NK-92 treated with Interleukin-12 subunit alpha and Interleukin-12 subunit beta, amount 100 ng/mL, for 24 hours (cell line): ENCODE data around the gene AP1S3.
"Not testable (repeated sequence)": the region's sequence is repeated elsewhere in the genome, so short reads cannot be mapped to it uniquely, and the experiment has no call there.

Source experiments
- DNase-seq: peaks from one replicate; lab custom pipeline; 2025; lab: John Stamatoyannopoulos, UW

Gene AP1S3

DNA sequence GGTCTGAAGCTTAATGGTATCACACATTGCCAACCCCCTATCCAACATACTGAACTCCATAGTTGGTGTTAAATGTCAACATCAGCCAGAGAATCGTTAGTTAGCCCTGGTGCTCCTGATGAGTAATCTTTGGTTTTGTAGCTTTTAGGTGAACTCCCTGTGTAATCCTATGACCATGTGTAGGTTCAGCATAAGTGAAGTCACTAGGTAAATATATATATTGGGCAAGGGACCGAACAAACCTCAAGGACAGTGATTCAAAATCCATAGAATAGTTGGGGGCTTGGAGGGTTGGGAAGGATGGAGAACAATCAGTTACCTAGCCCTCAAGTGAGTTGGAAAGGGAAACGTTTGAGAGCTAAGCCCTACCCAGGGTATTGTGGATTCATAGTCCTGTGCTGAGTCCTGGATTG is 16.0 kb upstream of the AP1S3 start:
- no peak for DNase-seq

DNA sequence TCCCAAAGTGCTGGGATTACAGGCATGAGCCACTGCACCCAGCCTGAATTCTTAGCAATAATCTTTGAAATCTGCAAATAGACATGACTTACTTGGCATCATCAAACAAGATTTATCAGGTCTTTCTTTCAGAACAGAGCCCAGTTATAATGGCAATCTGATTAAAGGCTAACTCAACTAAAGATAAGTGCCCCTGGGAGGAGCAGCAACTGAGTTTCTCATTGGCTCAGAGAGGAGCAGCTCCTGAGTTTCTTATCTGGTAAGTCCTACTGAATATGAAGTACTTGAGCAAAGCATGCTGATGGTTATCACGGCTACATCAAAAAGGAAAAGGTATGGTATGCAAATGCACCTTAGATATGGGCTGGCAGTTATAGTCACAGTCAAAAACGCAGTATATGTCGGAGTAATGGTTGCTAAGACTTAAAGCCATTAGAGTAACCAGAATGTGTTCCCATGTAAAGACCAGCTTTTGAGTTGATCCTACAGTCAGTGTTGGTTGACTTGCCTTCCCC is 15.0 kb upstream of the AP1S3 start:
- no peak for DNase-seq

DNA sequence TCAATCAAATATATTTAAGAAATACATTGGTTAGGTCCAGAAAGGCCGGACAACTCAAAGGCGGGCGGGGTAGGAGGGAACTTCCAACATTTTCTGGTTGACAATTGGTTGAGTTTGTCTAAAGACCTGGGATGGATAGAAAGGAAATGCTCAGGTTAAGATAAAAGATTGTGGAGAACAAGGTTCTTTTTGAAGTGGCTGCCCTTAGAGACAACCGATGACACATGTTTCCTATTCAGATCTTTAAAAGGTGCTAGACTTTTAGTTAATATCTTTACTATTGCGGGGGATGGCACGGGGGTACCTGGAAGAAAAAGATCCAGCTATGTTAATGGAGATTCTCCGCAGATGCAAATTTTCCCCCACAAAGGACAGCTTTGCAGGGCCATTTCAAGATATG is 10.0 kb upstream of the AP1S3 start:
- no peak for DNase-seq

DNA sequence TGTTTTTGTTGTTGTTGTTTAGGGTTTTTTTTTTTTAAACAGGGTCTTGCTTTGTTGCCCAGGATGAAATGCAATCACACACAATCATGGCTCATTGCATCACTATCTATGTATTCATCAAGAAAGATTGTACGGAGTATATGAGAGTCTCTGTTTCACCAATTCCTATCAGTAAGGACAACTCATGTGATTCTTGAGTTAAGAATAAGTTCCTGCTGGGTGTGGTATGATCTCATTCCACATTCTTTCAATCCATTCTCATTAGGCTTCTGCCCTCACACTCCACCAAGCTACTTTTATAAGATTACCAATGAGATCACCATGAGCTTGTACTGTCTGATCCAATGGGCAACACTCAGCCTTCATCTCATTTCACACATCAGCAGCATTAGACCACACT is 9.1 kb upstream of the AP1S3 start:
- no peak for DNase-seq

DNA sequence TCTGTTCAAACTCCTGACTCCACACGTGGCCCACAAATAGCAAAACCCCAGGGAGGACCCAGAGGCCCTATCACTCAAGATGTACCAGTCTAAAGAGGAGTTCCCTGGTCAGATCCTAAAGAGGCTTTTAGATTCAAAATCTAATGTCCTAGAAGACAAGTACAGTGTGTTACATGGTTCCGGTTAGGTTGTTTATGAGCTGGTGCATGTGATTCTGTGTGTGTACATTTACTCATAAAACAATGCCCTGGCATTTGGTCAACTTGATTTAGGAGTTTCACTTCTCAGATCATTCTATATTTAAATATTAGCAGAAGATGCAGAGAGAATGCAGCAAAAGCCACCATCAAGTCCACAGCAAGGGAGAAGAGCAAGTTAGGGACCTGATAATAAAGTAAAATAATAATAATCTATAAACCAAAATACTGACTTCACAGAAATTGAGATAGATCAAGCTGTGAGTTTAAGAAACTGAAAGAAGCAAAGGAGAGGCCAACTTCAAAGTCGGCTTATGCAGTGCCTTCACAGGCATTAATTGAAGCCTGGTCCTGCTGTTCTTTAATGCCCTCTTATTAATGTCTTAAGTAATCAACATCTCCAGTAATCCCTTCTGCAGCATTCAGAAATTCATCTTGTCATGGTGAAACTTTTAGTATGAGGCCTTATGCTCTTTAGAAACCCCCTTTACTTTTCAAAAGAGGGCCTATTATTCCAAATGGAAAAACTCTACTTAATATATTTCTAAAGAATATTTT is 4.2 kb upstream of the AP1S3 start:
- DNase-seq = no peak

DNA sequence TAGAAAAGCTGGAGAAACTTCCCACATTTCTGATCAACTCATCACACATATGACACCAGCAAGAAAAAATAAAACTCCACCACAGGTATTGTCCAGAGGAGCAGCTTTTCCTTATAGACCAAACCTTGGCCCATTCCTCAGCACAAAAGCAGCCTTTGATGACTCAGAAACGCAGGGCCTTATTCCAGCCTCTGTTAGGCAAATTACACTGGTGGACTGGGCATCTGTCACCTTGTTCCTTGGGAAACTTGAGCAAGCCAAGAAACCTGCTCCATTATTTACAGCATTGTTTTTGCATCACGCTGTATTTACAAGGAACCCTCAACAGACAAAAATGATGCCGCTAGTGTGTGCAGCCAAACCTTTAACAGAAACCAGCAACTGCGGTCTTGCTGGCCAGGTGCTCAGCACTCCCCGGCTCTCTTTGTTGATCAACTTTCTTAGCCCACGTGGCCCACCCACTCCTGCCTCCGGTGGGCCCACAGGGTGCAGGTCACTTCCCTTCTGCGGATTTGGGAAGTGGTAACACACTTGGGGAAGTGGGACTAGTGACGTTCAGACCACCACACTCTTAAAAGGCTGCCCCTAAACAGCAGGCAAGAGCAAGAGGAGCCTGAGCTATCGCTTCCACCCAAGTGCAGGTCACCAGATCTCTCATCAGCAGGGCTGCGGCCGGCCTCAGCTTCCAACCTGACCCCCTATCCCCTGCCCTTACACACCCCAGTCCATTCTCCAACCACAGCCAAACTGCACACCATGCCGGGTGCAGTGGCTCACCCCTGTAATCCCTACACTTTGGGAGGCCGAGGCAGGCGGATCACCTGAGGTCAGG is 1.5 kb downstream of the AP1S3 start:
- DNase-seq = no peak

DNA sequence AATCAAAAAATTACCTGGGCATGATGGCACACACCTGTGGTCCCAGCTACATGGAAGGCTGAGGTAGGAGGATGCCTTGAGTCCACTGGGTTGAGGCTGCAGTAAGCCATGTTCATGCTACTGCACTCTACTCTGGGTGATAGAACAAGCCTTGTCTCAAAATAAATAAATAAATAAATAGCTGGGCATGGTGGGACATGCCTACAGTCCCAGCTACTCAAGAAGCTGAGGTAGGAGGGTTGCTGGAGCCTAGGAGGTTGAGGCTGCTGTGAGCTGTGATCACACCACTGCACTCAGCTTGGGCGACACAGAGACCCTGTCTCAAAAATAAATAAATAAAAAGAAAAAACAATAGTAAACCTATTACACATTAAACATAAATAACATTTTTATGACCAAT is 3.0 kb downstream of the AP1S3 start:
- no peak for DNase-seq

DNA sequence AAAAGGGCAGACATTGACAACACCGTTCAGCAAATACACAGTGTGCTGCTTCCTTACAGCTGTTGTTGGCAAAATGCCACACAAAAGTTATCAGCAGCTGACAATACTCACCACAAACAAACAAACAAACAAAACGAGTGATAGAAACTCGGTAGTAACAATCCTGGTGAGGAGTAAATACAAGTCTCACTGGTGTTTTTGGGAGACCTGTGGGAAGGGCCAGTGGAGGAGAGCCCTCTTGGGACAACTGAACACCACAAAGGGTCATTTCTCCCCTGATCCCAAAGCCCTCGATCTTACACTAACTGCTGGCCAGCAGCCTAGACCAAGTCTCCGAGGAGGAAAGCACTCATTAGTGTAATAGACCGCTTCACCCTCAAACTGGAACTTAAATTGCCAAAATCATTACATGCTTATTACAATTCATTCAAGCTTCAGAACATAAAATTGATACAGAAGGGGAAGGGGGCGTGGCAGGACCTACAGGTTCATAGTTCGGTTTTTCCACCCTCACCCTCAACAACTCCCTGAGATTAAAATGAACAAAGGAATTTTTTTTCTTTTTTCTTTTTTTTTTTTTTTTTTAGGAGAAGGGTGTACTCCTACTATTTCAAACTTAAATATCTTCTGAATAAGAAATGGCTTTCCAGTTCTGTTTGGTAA is 5.0 kb downstream of the AP1S3 start:
- no peak for DNase-seq

DNA sequence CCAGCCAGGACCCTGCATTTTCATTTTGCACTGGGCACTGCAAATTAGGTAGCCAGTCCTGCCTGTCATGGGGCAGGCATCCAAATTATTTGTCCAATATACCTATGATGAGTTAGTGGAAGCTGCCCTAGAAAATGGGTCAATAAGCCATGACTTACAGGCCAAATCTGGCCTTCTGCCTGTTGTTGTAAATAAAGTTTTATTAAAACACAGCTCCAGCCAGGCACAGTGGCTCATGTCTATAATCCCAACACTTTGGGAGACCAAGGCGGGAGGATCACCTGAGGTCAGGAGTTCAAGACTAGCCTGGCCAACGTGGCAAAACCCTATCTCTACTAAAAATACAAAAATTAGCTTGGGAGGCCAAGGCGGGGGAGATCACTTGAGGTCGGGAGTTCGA is 8.3 kb downstream of the AP1S3 start:
- DNase-seq = no peak

DNA sequence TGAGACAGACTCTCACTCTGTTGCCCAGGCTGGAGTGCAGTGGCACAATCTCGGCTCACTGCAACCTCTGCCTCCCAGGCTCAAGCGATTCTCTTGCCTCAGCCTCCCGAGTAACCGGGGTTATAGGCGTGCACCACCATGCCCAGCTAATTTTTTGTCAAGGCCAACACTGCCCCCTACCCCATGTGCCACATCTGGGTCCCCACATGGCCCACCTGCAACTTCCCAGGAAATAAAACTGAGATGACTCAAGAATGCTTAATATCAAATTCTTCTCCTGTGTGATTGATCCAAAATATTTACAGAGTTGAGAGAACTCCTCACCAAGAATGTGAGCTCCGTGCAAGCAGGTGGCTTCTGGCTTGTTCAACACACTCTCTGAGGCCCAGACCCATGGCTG is 9.1 kb downstream of the AP1S3 start:
- no peak for DNase-seq

DNA sequence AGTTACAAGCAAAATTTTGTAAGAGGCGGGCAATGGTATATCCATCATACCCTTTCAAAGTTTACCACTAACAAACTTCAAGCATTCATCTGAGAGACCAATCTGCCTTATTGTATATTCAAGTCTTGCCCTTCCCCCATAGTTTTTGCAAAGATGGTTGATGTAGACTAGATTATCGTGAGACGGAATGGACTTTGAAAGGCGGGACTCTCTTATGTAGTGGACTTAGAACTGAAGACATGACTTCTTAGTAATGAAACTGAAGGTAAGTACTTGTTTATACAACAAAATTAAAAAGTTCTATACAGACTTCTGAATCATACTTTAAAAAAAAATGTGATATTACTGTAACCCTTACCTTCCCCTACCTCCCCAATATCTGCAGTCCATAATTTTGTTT is 10.4 kb downstream of the AP1S3 start:
- no peak for DNase-seq

DNA sequence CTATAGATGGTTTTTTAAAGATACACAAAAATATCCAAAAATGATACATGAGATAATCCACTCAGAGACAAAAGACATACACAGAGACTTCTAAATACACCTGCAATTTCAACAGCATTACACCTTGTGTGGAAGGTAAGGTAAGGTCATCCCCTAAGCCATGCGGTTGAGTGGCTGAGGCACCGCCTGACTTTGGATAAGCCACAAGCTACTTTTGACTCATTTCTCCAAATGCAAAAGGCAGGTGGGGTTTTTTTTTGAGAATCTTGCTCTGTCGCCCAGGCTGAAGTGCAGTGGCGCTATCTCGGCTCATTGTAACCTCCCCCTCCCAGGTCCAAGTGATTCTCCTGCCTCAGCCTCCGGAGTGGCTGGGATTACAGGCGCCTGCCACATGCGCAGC is 13.1 kb downstream of the AP1S3 start:
- DNase-seq = no peak

DNA sequence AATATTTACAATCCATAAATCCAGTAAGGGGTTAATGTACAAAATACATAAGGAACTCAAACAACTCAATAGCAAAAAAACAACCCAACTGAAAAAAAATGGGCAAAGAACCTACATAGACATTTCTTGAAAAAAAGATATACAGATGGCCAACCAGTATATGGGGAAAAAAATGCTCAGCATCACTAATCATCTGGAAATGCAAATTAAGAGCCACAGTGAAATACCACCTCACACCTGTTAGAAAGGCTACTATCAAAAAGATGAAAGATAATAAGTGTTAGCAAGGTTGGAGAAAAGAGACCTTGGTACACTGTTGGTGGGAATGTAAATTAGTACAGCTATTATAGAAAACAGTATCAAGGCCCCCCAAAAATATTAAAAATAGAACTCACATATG is 14.6 kb downstream of the AP1S3 start:
- DNase-seq = no peak

DNA sequence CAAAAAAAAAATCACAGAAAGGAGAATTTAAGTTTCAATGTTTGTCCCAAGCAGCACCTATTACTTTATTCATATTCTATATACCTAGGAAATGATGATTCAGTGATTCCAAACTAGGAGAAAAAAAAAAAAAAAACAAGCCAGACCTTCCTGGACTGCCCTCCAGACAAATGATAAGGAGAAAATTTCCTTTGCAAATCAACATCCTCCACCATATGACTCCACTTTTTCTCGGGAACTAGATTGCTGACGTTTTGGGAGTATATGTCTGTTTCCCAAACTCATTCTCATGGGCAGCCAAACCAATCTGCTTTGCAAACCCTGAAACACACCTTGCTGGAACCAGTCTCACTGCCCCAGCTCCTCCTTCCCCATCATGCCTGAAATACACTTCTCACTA is 16.8 kb downstream of the AP1S3 start:
- DNase-seq = no peak

DNA sequence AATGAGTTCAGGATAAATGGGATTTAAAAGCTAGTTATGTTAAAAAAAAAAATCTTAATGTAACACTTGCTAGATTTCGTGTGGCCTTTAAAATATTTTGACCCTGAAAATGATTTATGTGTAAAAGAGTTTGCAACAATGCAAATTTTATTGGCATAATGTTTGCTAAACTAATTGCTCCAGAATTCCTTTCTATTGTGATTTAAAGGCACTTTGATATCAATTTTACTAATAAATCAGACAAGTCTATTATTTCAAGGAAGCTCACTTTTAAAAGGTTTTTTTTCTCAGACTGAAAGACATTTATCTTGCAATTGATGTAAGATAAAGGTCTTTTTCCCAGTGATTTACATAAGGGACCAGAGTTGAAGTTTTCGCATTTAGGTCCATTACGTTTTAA is 17.5 kb downstream of the AP1S3 start:
- no peak for DNase-seq

DNA sequence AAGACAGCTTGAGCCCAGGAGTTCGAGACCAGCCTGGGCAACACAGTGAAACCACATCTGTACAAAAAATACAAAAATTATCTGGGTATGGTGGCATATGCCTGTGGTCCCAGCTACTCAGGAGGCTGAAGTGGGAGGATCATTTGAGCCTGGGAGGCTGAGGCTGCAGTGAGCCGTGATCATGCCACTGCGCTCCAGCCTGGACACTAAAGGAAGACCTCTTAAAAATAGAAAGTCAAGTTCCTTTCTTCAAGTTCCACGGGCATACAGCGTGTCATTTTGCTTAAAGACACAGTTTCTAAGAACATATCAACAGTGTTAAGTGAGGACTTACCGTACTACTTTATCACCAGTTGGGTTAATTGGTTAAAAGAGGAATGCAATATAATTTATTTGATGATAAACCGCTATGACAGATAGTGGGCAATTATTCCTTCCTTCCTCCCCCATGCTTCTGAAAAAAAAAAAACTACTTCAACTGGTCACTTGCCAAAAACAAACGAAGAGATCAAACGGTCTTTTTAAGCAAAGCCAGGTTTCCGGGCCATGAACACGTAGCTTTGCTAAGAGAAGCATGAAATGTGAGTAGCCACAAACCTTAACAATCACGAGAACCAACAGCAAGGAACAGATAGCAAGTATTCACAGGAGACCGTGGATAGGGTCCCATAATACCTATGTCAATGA is 21.4 kb downstream of the AP1S3 start:
- DNase-seq = no peak

DNA sequence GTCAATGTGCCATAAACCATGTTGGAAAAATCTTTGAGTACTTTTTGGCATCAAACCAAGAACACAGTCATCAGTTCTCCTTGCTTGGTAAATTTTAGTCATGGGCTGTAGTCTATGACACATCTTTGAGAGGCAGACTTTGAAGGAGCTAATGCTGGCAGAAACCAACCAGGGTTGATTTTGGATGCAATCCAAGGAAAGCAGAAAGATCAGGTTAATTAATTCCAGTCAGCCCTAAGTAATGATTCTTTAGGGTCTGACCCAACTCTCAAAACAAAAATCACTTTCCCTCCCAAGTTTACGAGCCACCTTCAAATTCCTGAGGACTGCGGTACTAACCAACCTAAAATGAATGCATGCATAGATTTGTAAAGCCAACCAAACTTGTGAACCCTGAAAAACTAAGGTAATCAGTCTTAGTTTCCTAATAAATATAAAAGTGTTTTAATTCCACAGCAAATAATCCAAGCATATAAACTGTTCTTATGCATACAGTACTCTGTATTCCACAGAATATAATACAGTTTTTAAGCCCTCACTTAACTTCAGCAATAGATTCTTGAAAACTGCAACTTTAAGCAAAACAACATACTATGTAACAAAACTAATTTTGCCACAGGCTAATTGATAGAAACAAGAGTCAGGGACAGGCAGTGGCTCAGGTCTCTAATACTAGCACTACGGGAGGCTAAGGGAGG is 22.0 kb downstream of the AP1S3 start:
- no peak for DNase-seq

DNA sequence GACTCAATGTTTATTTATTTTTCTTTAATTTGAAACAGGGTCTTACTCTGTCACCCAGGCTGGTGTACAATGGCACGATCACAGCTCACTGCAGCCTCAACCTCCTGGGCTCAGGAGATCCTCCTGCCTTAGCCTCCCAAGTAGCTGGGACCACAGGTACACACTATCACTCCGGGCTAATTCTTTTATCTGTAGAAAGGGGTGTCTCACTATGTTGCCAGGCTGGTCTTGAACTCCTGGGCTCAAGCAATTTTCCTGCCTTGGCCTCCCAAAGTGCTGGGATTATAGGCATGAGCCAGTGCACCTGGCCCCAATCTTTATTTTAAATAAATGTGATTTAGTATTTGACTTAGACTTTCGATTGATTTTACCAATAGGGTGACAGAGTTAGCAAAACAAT is 22.6 kb downstream of the AP1S3 start:
- DNase-seq = not testable (repeated sequence)

DNA sequence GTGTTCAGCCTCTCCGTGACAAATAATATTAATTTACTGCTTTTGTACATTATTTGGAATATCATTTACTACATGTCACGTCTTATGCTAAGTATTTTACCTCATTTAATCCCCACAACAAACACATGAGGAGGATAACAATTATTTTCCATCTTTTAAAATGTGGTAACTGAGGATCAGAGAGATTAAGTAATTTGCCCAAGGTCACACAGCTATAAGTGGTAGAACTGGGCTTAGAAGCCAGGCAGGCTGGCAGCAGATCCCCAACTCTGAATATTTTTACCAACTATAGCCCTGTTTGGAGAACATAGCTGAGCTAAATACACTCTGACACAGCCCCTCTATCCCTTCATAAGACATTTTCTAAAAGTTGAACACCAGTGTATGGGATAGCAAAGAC is 24.1 kb downstream of the AP1S3 start:
- DNase-seq = no peak

DNA sequence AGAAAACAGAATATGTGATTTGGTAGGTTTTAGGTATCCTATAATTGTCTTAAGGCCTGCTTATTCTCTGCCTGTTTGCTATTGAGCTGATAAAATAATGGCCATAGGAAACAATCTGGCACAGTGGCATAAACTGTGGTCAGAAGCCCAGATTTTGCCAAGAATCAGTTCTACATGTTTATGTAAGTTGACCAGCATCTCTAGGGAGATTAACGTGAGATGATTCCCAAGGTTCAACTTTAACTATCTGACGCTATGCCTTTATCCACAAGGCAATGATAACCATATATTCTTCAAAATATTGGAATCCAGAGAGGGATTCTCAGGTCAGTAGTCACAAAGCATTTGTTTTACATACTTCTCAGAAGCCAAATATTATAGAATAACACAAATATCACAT is 25.6 kb downstream of the AP1S3 start:
- DNase-seq = no peak

DNA sequence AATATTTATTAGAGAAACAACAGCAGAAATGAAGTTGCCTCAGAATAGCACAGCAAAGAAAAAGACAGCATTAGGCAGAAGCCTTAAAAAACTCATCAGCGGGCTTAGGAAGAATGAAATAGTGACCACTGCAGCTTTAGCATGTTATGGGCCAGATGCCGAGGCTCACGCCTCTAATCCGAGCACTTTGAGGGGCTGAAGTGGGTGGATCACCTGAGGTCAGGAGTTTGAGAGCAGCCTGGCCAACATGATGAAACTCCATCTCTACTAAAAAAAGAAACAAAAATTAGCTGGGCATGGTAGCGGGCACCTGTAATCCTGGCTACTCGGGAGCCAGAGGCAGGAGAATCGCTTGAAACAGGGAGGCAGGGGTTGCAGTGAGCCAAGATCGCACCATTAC is 32.4 kb downstream of the AP1S3 start:
- DNase-seq = no peak

DNA sequence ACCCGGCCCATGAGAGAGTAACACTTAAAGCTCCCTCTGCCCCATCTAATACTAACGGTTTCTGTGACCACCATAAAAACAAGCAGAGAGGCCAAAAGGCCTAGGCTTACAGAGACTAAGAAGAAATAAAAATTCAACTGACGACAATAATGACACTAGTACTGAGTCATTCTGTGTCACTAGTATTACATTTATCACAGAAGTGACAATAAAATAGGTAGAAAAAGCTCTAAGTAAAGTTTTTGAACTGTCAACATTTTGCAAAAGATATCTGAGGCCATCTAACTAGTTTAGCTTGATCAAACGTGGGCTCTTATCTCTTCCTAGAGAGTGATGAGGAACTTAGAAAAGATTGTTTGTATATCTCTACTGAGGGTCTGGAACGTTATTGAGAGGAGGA is 35.6 kb downstream of the AP1S3 start:
- DNase-seq = no peak
